GM23338 (cell line): ENCODE measurements around the gene ADCY5. TPM values are rescaled to one million over a fixed set of nuclear protein-coding genes. Genes with fewer than 3 reads are reported as not detected.

Experiments
- ATAC-seq: fragments of 200-7000 bp; cut with Tn5 transposase; 3 replicates; pipeline ENCODE4 v1.9.1; 2020
- DNase-seq: peaks from one replicate; pipeline ENCODE4 v3.0.0-alpha.2; 2015; ENCODE audit warnings: low spot score
- H2AFZ ChIP-seq: fragments of 200-600 bp; sonication (generic); 2 replicates; pipeline ENCODE4 v1.8.0; 2016; ENCODE audit warnings: antibody characterized with exemption, mild to moderate bottlenecking, moderate library complexity
- H3F3A ChIP-seq: fragments of 200-600 bp; sonication (generic); replicated peaks from 2 replicates; pipeline ENCODE4 v1.8.0; 2017; ENCODE audit warnings: antibody characterized with exemption, mixed run types, low read depth
- H3K27ac ChIP-seq: fragments of 200-600 bp; sonication (generic); 2 replicates; pipeline ENCODE4 v1.6.1; 2016; ENCODE audit warnings: low read depth
- H3K27me3 ChIP-seq: fragments of 200-600 bp; sonication (generic); 2 replicates; pipeline ENCODE4 v1.8.0; 2016; ENCODE audit warnings: mild to moderate bottlenecking, mixed run types, moderate library complexity; ENCODE audit not compliant: insufficient read depth
- H3K36me3 ChIP-seq: fragments of 200-600 bp; sonication (generic); 2 replicates; pipeline ENCODE4 v1.8.0; 2016; ENCODE audit warnings: mild to moderate bottlenecking; ENCODE audit not compliant: insufficient read depth
- H3K4me1 ChIP-seq: fragments of 200-600 bp; sonication (generic); 2 replicates; pipeline ENCODE4 v1.8.0; 2016; ENCODE audit warnings: mild to moderate bottlenecking, moderate library complexity; ENCODE audit not compliant: insufficient read depth
- H3K4me2 ChIP-seq: fragments of 200-600 bp; sonication (generic); 2 replicates; pipeline ENCODE4 v1.7.1; 2017; ENCODE audit warnings: mixed run types
- H3K4me3 ChIP-seq: fragments of 200-600 bp; sonication (generic); 2 replicates; pipeline ENCODE4 v1.6.1; 2016; ENCODE audit warnings: mixed run types
- H3K79me2 ChIP-seq: fragments of 200-600 bp; sonication (generic); replicated peaks from 2 replicates; pipeline ENCODE4 v1.8.0; 2017; ENCODE audit warnings: mild to moderate bottlenecking; ENCODE audit not compliant: insufficient read depth
- H3K9me2 ChIP-seq: fragments of 200-600 bp; sonication (generic); 2 replicates; pipeline ENCODE4 v1.8.0; 2017; ENCODE audit not compliant: insufficient read depth
- H4K20me1 ChIP-seq: fragments of 200-600 bp; sonication (generic); replicated peaks from 2 replicates; pipeline ENCODE4 v1.8.0; 2017; ENCODE audit warnings: mild to moderate bottlenecking; ENCODE audit not compliant: insufficient read depth
- H3K27ac Mint-ChIP-seq: 2 replicates; pipeline ENCODE4 v1.8.0; 2020; ENCODE audit warnings: inconsistent platforms, mild to moderate bottlenecking, moderate library complexity, mixed read lengths
- H3K27me3 Mint-ChIP-seq: 3 replicates; pipeline ENCODE4 v1.8.0; 2022; ENCODE audit warnings: low read depth, mild to moderate bottlenecking, moderate library complexity, mixed read lengths, inconsistent platforms; ENCODE audit not compliant: insufficient read depth, poor library complexity
- H3K36me3 Mint-ChIP-seq: 3 replicates; pipeline ENCODE4 v1.8.0; 2021; ENCODE audit warnings: low read depth, mild to moderate bottlenecking, inconsistent platforms, moderate library complexity, mixed read lengths
- H3K4me1 Mint-ChIP-seq: 3 replicates; pipeline ENCODE4 v1.8.0; 2020; ENCODE audit warnings: mild to moderate bottlenecking, inconsistent platforms, mixed read lengths
- H3K4me3 Mint-ChIP-seq: 3 replicates; pipeline ENCODE4 v1.8.0; 2021; ENCODE audit warnings: moderate library complexity, mild to moderate bottlenecking, inconsistent platforms, mixed read lengths
- H3K9me3 Mint-ChIP-seq: 3 replicates; pipeline ENCODE4 v1.8.0; 2020; ENCODE audit warnings: moderate library complexity, mild to moderate bottlenecking, inconsistent platforms, mixed read lengths
- CREB1 ChIP-seq: fragments of 250-450 bp; sonication (Bioruptor Pico); IDR thresholded peaks from 2 replicates; pipeline ENCODE4 v1.5.0; 2020; ENCODE audit warnings: low read depth, mild to moderate bottlenecking, moderate library complexity
- CTCF ChIP-seq, 2 experiments: fragments of 200-600 bp in 1 of 2; sonication (generic) in 1 of 2; conservative IDR thresholded peaks; 2 replicates each; pipeline versions ENCODE4 v1.5.1 to v1.6.1; 2016 to 2017; ENCODE audit warnings: antibody characterized with exemption in 2 of 2, low read depth in 2 of 2, mild to moderate bottlenecking in 2 of 2, moderate library complexity in 1 of 2
- ETS1 ChIP-seq: IDR thresholded peaks from 2 replicates; pipeline ENCODE4 v1.6.1; 2016; ENCODE audit warnings: antibody characterized with exemption
- EZH2 ChIP-seq: fragments of 200-600 bp; sonication (generic); IDR thresholded peaks from one replicate; pipeline ENCODE4 v1.8.0; 2017; ENCODE audit warnings: antibody characterized with exemption, mild to moderate bottlenecking, low read depth; ENCODE audit not compliant: unreplicated experiment
- EZH2phosphoT487 ChIP-seq: fragments of 200-600 bp; sonication (generic); IDR thresholded peaks from one replicate; pipeline ENCODE4 v1.8.1; 2018; ENCODE audit warnings: antibody characterized with exemption; ENCODE audit not compliant: unreplicated experiment
- JUNB ChIP-seq: IDR thresholded peaks from one replicate; pipeline ENCODE4 v1.6.1; 2016; ENCODE audit warnings: antibody characterized with exemption; ENCODE audit not compliant: unreplicated experiment
- NANOG ChIP-seq: IDR thresholded peaks from 2 replicates; pipeline ENCODE4 v1.6.1; 2016; ENCODE audit warnings: antibody characterized with exemption, borderline replicate concordance
- POLR2AphosphoS5 ChIP-seq: IDR thresholded peaks from 2 replicates; pipeline ENCODE4 v1.6.1; 2016; ENCODE audit warnings: antibody characterized with exemption, low read depth
- STAT1 ChIP-seq: IDR thresholded peaks from one replicate; pipeline ENCODE4 v1.6.1; 2016; ENCODE audit warnings: antibody characterized with exemption; ENCODE audit not compliant: unreplicated experiment
- ZNF114 ChIP-seq: fragments of 250-450 bp; sonication (Bioruptor Pico); IDR thresholded peaks from 2 replicates; pipeline ENCODE4 v1.5.0; 2020; ENCODE audit warnings: mild to moderate bottlenecking, moderate library complexity
- ZNF462 ChIP-seq: fragments of 250-450 bp; sonication (Bioruptor Pico); IDR thresholded peaks from 2 replicates; pipeline ENCODE4 v1.5.0; 2020; ENCODE audit warnings: mild to moderate bottlenecking, moderate library complexity
- polyA plus RNA-seq: library from polyadenylated mRNA; unstranded; fragments of >200 nt; fragmentation: Nextera tagmentation; extraction: Ambion mirVana; gene quantifications from 2 replicates; pipeline ENCODE4 v1.2.1, GENCODE V29; 2016
- total RNA-seq: library from RNA; depleted of rRNA; stranded (reverse); fragments of >200 nt; shearing (Covaris generic); gene quantifications from 2 replicates; pipeline ENCODE4 v1.2.3, GENCODE V29; 2014
- TF ChIP-seq, protein P1 (sequence below): IDR thresholded peaks from one replicate; pipeline ENCODE4 v1.6.1; 2018; ENCODE audit warnings: antibody characterized with exemption; ENCODE audit not compliant: unreplicated experiment

Gene ADCY5
- total and polyA plus RNA-seq, 2 experiments from 2014 or later, result 3.5 to 10.2 TPM

DNA sequence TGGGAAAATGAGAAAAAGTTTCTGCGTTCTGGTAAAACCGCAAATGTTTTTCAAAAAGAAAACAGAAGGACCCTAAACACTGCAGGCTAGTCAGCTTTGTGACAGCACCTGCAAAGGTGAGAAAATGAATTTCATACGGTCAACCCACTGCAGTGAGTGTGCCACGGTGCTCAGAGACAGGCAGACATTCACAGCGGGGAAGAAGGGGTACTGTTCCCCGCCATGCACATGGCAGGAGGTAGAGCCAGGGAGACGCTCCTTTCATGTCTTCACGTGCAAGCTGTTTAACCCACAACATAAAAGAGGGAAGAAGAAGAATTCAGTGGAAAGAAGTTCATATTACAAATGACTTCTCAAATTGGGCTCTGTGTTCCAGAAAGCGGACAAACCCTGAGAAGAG, 137.7 kb downstream of the ADCY5 start:
- peaks cover 12% of the 10 kb centered on the region for H3K36me3 Mint-ChIP-seq
- H2AFZ ChIP-seq, result no peak overlapping the region
- H3K9me3 Mint-ChIP-seq, result no peaks in the 10 kb centered on the region
- H3K27ac ChIP-seq, result no peak overlapping the region; the same call in 1 of the 2 replicates
- H3K27me3 Mint-ChIP-seq, result peaks cover 23% of the 10 kb centered on the region
- peak overlapping the region; percentile 13; the same call in 2 of the 3 replicates for H3K4me3 Mint-ChIP-seq
- ATAC-seq, result no peak
- 0 out of 2 replicates have a peak overlapping the region, but pooled peaks have one; percentile 16 for H3K4me3 ChIP-seq
- no peaks in the 10 kb centered on the region for H3K36me3 ChIP-seq
- no peaks in the 10 kb centered on the region for H3K9me2 ChIP-seq
- H3K4me1 ChIP-seq, result peaks cover 49% of the 10 kb centered on the region
- H3K4me2 ChIP-seq, result peak overlapping the region; percentile 13
- H3K4me1 Mint-ChIP-seq, result peaks cover 73% of the 10 kb centered on the region
- no peak overlapping the region for H3K27ac Mint-ChIP-seq
- no peaks in the 10 kb centered on the region for H4K20me1 ChIP-seq
- peaks cover 20% of the 10 kb centered on the region for H3F3A ChIP-seq
- H3K27me3 ChIP-seq, result no peaks in the 10 kb centered on the region
- TF ChIP-seq ZNF462 (no peak), CREB1 (CRISPR knock-in tag) (no peak), JUNB (no peak), ETS1 (no peak), ZNF114 (CRISPR knock-in tag) (no peak), POLR2AphosphoS5 (no peak), CTCF (conservative IDR thresholded peaks at IDR 0.05; ENCODE audit: low read depth in 2 of 2) (no peak), EZH2 (no peak), STAT1 (no peak), EZH2phosphoT487 (no peak), NANOG (no peak)
- TF ChIP-seq, protein P1, sequence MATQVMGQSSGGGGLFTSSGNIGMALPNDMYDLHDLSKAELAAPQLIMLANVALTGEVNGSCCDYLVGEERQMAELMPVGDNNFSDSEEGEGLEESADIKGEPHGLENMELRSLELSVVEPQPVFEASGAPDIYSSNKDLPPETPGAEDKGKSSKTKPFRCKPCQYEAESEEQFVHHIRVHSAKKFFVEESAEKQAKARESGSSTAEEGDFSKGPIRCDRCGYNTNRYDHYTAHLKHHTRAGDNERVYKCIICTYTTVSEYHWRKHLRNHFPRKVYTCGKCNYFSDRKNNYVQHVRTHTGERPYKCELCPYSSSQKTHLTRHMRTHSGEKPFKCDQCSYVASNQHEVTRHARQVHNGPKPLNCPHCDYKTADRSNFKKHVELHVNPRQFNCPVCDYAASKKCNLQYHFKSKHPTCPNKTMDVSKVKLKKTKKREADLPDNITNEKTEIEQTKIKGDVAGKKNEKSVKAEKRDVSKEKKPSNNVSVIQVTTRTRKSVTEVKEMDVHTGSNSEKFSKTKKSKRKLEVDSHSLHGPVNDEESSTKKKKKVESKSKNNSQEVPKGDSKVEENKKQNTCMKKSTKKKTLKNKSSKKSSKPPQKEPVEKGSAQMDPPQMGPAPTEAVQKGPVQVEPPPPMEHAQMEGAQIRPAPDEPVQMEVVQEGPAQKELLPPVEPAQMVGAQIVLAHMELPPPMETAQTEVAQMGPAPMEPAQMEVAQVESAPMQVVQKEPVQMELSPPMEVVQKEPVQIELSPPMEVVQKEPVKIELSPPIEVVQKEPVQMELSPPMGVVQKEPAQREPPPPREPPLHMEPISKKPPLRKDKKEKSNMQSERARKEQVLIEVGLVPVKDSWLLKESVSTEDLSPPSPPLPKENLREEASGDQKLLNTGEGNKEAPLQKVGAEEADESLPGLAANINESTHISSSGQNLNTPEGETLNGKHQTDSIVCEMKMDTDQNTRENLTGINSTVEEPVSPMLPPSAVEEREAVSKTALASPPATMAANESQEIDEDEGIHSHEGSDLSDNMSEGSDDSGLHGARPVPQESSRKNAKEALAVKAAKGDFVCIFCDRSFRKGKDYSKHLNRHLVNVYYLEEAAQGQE, result no peak
- no peak for DNase-seq
- peaks cover 8% of the 10 kb centered on the region for H3K79me2 ChIP-seq
